A549 (cell line): ENCODE data around the gene SLC16A4. TPM values are rescaled to one million over a fixed set of nuclear protein-coding genes. Genes with fewer than 3 reads are reported as not detected.

Experiments used
- ATAC-seq, 2 experiments: fragments of 200-7000 bp in 1 of 2; fragments of >200 bp in 1 of 2; cut with Nextera tagmentation in 1 of 2; cut with Tn5 transposase in 1 of 2; 3 replicates each; pipeline versions ENCODE4 v1.8.0 to v1.9.1; 2018 to 2020; ENCODE audit warnings: mild to moderate bottlenecking in 1 of 2, moderate library complexity in 1 of 2
- CTCF ChIA-PET: fragments of 300-600 bp; sonication (Branson Sonifier 250); formaldehyde crosslinking; extraction: SDS; loops from one replicate; lab custom pipeline; 2021; ENCODE audit warnings: antibody characterized with exemption, inconsistent platforms; lab: Yijun Ruan, JAX
- POLR2A ChIA-PET: fragments of 350-600 bp; formaldehyde crosslinking; extraction: SDS; loops from one replicate; lab custom pipeline; 2021; ENCODE audit warnings: antibody characterized with exemption, inconsistent platforms; lab: Yijun Ruan, JAX
- DNase-seq, 2 experiments: peaks; one replicate each; pipeline versions ENCODE4 v3.0.0 to v3.0.0-alpha.2; 2011 to 2016; ENCODE audit warnings: low read depth in 1 of 2, low spot score in 1 of 2
- FAIRE-seq: peaks from 2 replicates; lab custom pipeline; 2011; peaks lifted over from hg19 to GRCh38; lab: Jason Lieb, UNC
- H3K27ac ChIP-seq, 2 experiments: fragments of >200 bp; sonication (Bioruptor Twin); formaldehyde crosslinking; 3 replicates each; pipeline ENCODE4 v1.5.1; 2016 to 2017
- H3K4me1 ChIP-seq: fragments of >200 bp; sonication (Bioruptor Twin); formaldehyde crosslinking; 3 replicates; pipeline ENCODE4 v1.6.1; 2016
- H3K4me2 ChIP-seq: fragments of >200 bp; sonication (Bioruptor Twin); formaldehyde crosslinking; 3 replicates; pipeline ENCODE4 v1.6.1; 2016
- H3K4me3 ChIP-seq: fragments of >200 bp; sonication (Bioruptor Twin); formaldehyde crosslinking; 3 replicates; pipeline ENCODE4 v1.5.1; 2016
- H3K9me3 ChIP-seq: fragments of >200 bp; sonication (Bioruptor Twin); formaldehyde crosslinking; 3 replicates; pipeline ENCODE4 v1.6.1; 2016
- BCL3 ChIP-seq: fragments of >200 bp; sonication (Bioruptor Twin); formaldehyde crosslinking; IDR thresholded peaks from 3 replicates; pipeline ENCODE4 v1.6.1; 2016
- BHLHE40 ChIP-seq: IDR thresholded peaks from 2 replicates; pipeline ENCODE4 v1.6.1; 2012; ENCODE audit warnings: low read depth, low read length, inconsistent platforms
- CBX8 ChIP-seq: fragments of 200-600 bp; sonication (generic); IDR thresholded peaks from 2 replicates; pipeline ENCODE4 v1.6.1; 2016
- CTCF ChIP-seq: fragments of >200 bp; sonication (Bioruptor Twin); formaldehyde crosslinking; IDR thresholded peaks from 3 replicates; pipeline ENCODE4 v1.5.1; 2016
- E2F6 ChIP-seq: IDR thresholded peaks from 2 replicates; pipeline ENCODE4 v1.6.1; 2012; ENCODE audit warnings: low read depth, borderline replicate concordance
- EHF ChIP-seq: fragments of 250-450 bp; sonication (Bioruptor Pico); IDR thresholded peaks from 2 replicates; pipeline ENCODE4 v1.5.0; 2020; ENCODE audit warnings: mild to moderate bottlenecking
- ELK1 ChIP-seq: fragments of 150-350 bp; IDR thresholded peaks from 2 replicates; pipeline ENCODE4 v1.6.1; 2014; ENCODE audit warnings: low read depth, mild to moderate bottlenecking, low read length
- EP300 ChIP-seq, 2 experiments: fragments of >200 bp; sonication (Bioruptor Twin); formaldehyde crosslinking; IDR thresholded peaks; 2 replicates in 1 of 2; 3 replicates in 1 of 2; pipeline ENCODE4 v1.6.1; 2016 to 2017
- ESRRA ChIP-seq: fragments of 150-350 bp; IDR thresholded peaks from 2 replicates; pipeline ENCODE4 v1.6.1; 2014; ENCODE audit warnings: mild to moderate bottlenecking, low read length, borderline replicate concordance
- FOSB ChIP-seq: fragments of 250-450 bp; sonication (Bioruptor Pico); IDR thresholded peaks from 2 replicates; pipeline ENCODE4 v1.5.0; 2020; ENCODE audit warnings: mild to moderate bottlenecking, moderate library complexity
- GATA3 ChIP-seq: IDR thresholded peaks from 2 replicates; pipeline ENCODE4 v1.6.1; 2012; ENCODE audit warnings: borderline replicate concordance
- HOXB13 ChIP-seq: fragments of 250-450 bp; sonication (Bioruptor Pico); IDR thresholded peaks from 2 replicates; pipeline ENCODE4 v1.5.0; 2020; ENCODE audit warnings: low read depth, mild to moderate bottlenecking, moderate library complexity
- HOXB5 ChIP-seq: fragments of 250-450 bp; sonication (Bioruptor Pico); IDR thresholded peaks from 2 replicates; pipeline ENCODE4 v1.5.0; 2020; ENCODE audit warnings: mild to moderate bottlenecking, moderate library complexity
- JUN ChIP-seq, 2 experiments: fragments of >200 bp; sonication (Bioruptor Twin); formaldehyde crosslinking; IDR thresholded peaks; 2 replicates in 1 of 2; 3 replicates in 1 of 2; pipeline ENCODE4 v1.6.1; 2016 to 2017
- JUNB ChIP-seq: fragments of >200 bp; sonication (Bioruptor Twin); formaldehyde crosslinking; IDR thresholded peaks from 2 replicates; pipeline ENCODE4 v1.6.1; 2016
- MAFK ChIP-seq: fragments of 450-650 bp; IDR thresholded peaks from 2 replicates; pipeline ENCODE4 v1.6.1; 2014; ENCODE audit not compliant: partially characterized antibody
- NPAS2 ChIP-seq: fragments of 250-450 bp; sonication (Bioruptor Pico); IDR thresholded peaks from 2 replicates; pipeline ENCODE4 v1.8.0; 2022; ENCODE audit warnings: mild to moderate bottlenecking, moderate library complexity, borderline replicate concordance
- POLR2A ChIP-seq: IDR thresholded peaks from 2 replicates; pipeline ENCODE4 v1.6.1; 2012; ENCODE audit warnings: mild to moderate bottlenecking, low read length
- POLR2AphosphoS2 ChIP-seq: conservative IDR thresholded peaks from 2 replicates; pipeline ENCODE4 v1.6.1; 2012; ENCODE audit warnings: low read length, improper control_type of control experiment, inconsistent platforms
- REST ChIP-seq: fragments of 200-600 bp; sonication (generic); IDR thresholded peaks from 2 replicates; pipeline ENCODE4 v1.6.1; 2016; ENCODE audit warnings: antibody characterized with exemption, mild to moderate bottlenecking, moderate library complexity
- RFX5 ChIP-seq: fragments of 450-650 bp; IDR thresholded peaks from 2 replicates; pipeline ENCODE4 v1.7.1; 2014; ENCODE audit warnings: antibody characterized with exemption, mild to moderate bottlenecking, moderate library complexity
- TFCP2L1 ChIP-seq: fragments of 250-450 bp; sonication (Bioruptor Pico); IDR thresholded peaks from 2 replicates; pipeline ENCODE4 v1.5.0; 2021; ENCODE audit warnings: mild to moderate bottlenecking
- TP53 ChIP-seq: fragments of 250-450 bp; sonication (Bioruptor Pico); IDR thresholded peaks from 2 replicates; pipeline ENCODE4 v1.5.0; 2021; ENCODE audit warnings: mild to moderate bottlenecking, moderate library complexity
- USF2 ChIP-seq: fragments of 450-650 bp; IDR thresholded peaks from 2 replicates; pipeline ENCODE4 v1.6.1; 2014; ENCODE audit warnings: antibody characterized with exemption
- ZC3H11A ChIP-seq: fragments of 450-650 bp; IDR thresholded peaks from 2 replicates; pipeline ENCODE4 v1.6.1; 2014; ENCODE audit warnings: antibody characterized with exemption, mild to moderate bottlenecking
- ZFP36 ChIP-seq: fragments of 450-650 bp; IDR thresholded peaks from 2 replicates; pipeline ENCODE4 v1.6.1; 2014; ENCODE audit warnings: borderline replicate concordance; ENCODE audit not compliant: partially characterized antibody
- ZSCAN20 ChIP-seq: fragments of 250-450 bp; sonication (Bioruptor Pico); IDR thresholded peaks from 2 replicates; pipeline ENCODE4 v1.8.0; 2022; ENCODE audit warnings: mild to moderate bottlenecking, moderate library complexity
- WGBS: methylation state at CpG from one replicate; pipeline ENCODE4 v1.1.6; 2017; ENCODE audit errors: missing lambda C conversion rate; 5-methylcytosine and 5-hydroxymethylcytosine counted together
- polyA plus RNA-seq, 4 experiments: library from polyadenylated mRNA; depleted of rRNA in 3 of 4; stranded (reverse); fragments of >200 nt; fragmentation: RNase III in 1 of 4; extraction: RNeasy Plus Mini Kit Qiagen cat#74134 plus additional on column Dnase treatment in 1 of 4; gene quantifications; 2 replicates in 3 of 4; 3 replicates in 1 of 4; pipeline ENCODE4 v1.2.3, GENCODE V29; 2011 to 2017

SLC16A4 gene
- polyA plus RNA-seq, 2 of the 4 experiments (the other 2 are of a cell fraction) = 61.0 to 176 TPM

GRCh38 chr1:110343249-110343648 is 47.6 kb downstream of the SLC16A4 start:
- Histone ChIP-seq H3K4me3 (no peak overlapping the region; the same call in 2 of the 3 replicates), H3K4me1 (peaks cover 74% of the 10 kb centered on the region)
- CTCF ChIA-PET = interaction anchor here (1.5 kb wide), 1 partner anchor 152 kb away, joined by 6 read pairs; no protein-coding TSS in a partner anchor
- POLR2A ChIA-PET = no interaction called here
- no peak for DNase-seq
- TF ChIP-seq POLR2AphosphoS2 (no peak), CTCF (no peak), FOSB (CRISPR knock-in tag) (no peak), NPAS2 (CRISPR knock-in tag) (no peak), ZC3H11A (no peak), USF2 (no peak), BCL3 (no peak), ELK1 (no peak), TP53 (CRISPR knock-in tag) (no peak), E2F6 (no peak), GATA3 (no peak), CBX8 (no peak), MAFK (no peak), POLR2A (no peak), JUNB (no peak), EP300 (IDR thresholded peaks at IDR 0.05) (no peak), HOXB13 (CRISPR knock-in tag) (no peak), ZSCAN20 (CRISPR knock-in tag) (no peak), EHF (CRISPR knock-in tag) (no peak)
- TF ChIP-seq, all 56 proteins: peak for 0
- peak overlapping the region; percentile 90 for H3K4me2 ChIP-seq
- ATAC-seq (no peak), FAIRE-seq (no peak)
- no peaks in the 10 kb centered on the region for H3K9me3 ChIP-seq
- H3K27ac ChIP-seq = no peak overlapping the region
- WGBS = 68% methylated on average over 2 of the region's 2 CpGs

GRCh38 chr1:110341872-110342331 is 48.9 kb downstream of the SLC16A4 start:
- TF ChIP-seq ZSCAN20 (CRISPR knock-in tag) = no peak
- TF ChIP-seq HOXB5 = no peak
- TF ChIP-seq ZFP36 = no peak
- no peak for TF ChIP-seq MAFK
- no peak for TF ChIP-seq ESRRA
- no peak for TF ChIP-seq POLR2A
- no peak for TF ChIP-seq ELK1
- no peak for TF ChIP-seq CBX8
- no peak for TF ChIP-seq REST
- no peak for TF ChIP-seq TFCP2L1 (CRISPR knock-in tag)
- no peak for TF ChIP-seq BHLHE40
- no peak for TF ChIP-seq RFX5
- no peak for TF ChIP-seq JUN (IDR thresholded peaks at IDR 0.05)
- no peak for TF ChIP-seq NPAS2 (CRISPR knock-in tag)
- FAIRE-seq (no peak), ATAC-seq (no peak), DNase-seq (no peak)
- ChIA-PET POLR2A (no interaction called here), CTCF (interaction anchor here (1.2 to 4.8 kb wide), 3 partner anchors 25 to 154 kb away, joined by 3 to 21 read pairs (median 21); no protein-coding TSS in a partner anchor)
- Histone ChIP-seq H3K4me1 (peaks cover 63% of the 10 kb centered on the region), H3K27ac (no peak overlapping the region), H3K4me2 (peak overlapping the region; percentile 90), H3K9me3 (no peaks in the 10 kb centered on the region), H3K4me3 (peak overlapping the region; percentile 27; the same call in 2 of the 3 replicates)
- 59% methylated on average over 9 of the region's 9 CpGs for WGBS
